ENCODE data around the gene C2CD5. TPM values are rescaled to one million over a fixed set of nuclear protein-coding genes. Genes with fewer than 3 reads are reported as not detected.

The C2CD5 gene
- polyA plus RNA-seq, 1 of the 3 experiments (the other 2 are of a cell fraction), result 9.2 TPM

DNA sequence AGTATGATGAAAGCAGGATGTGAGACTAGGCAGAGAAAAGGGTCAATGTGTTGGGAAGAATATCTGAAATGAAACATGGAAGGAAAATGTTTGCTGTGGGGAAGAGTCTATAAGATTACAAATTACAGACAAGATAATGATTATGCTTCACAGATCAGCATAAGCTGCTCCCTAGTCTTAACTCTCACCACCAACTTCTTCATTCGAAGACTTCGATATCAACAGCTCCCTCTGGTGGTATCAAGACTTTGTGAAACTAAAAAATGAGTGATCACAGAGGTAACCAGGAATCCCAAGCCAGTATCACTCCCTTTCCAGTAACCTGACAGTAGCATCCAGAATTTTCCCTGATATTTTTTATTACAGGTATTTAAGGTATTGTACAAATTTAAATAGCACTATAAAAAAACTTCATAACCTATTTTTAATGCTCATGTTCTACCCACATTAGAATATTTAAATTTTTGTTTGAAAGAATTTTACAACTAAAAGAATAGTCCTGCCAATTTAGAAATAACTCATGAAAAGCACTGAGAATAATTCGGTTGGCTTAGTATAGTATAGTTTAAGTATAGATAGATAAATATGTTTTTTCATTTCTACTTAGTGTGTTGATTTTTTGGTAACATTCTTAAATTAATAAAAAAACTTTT lies 84.4 kb downstream of the C2CD5 start:
- 27% methylated on average over 3 of the region's 3 CpGs for WGBS (ENCODE audit: low lambda C conversion rate)
- CTCF ChIA-PET, result interaction anchor here (1.1 to 3.6 kb wide), 24 partner anchors 9 to 384 kb away, joined by 3 to 26 read pairs (median 4); no protein-coding TSS in a partner anchor
- peak; percentile 14 for DNase-seq

GRCh38 chr12:22458298-22458937 lies 85.9 kb downstream of the C2CD5 start:
- Histone ChIP-seq H3K4me1 (ENCODE audit: control insufficient read depth in 1 of 2, insufficient read depth in 2 of 2, low read depth in 1 of 2, low read length in 1 of 2) (no peaks in the 10 kb centered on the region; a peak in 1 of 4 replicates), H3K79me2 (ENCODE audit: insufficient read depth) (no peaks in the 10 kb centered on the region), H3K4me3 (ENCODE audit: low read depth in 2 of 2, low read length in 1 of 2) (no peak overlapping the region), H3F3A (replicated peaks; ENCODE audit: insufficient read depth) (peaks cover 8% of the 10 kb centered on the region), H3K9me3 (no peaks in the 10 kb centered on the region), H3K4me2 (no peak overlapping the region), H2AFZ (ENCODE audit: low read depth) (no peak overlapping the region), H3K27ac (ENCODE audit: low read depth in 2 of 2, low read length in 1 of 2) (no peak overlapping the region), H3K36me3 (replicated peaks in 1 of 2; ENCODE audit: control insufficient read depth in 1 of 2, insufficient read depth in 2 of 2, low read length in 1 of 2) (peaks cover 12 to 16% of the 10 kb centered on the region in 2 experiments), H4K20me1 (ENCODE audit: insufficient read depth) (no peaks in the 10 kb centered on the region), H3K9me2 (no peaks in the 10 kb centered on the region), H3K27me3 (ENCODE audit: insufficient read depth) (no peaks in the 10 kb centered on the region), H3K9ac (no peak overlapping the region)
- no peak for DNase-seq
- ChIA-PET CTCF (interaction anchor here (1.0 to 3.6 kb wide), 14 partner anchors 8 to 377 kb away, joined by 3 to 26 read pairs (median 4); no protein-coding TSS in a partner anchor), POLR2A (no interaction called here)
- WGBS (ENCODE audit: low lambda C conversion rate), result 94% methylated on average over 6 of the region's 6 CpGs
- TF ChIP-seq RAD21 (IDR thresholded peaks at IDR 0.05; ENCODE audit: low read length) (no peak), TEAD4 (IDR thresholded peaks at IDR 0.05; ENCODE audit: borderline replicate concordance, insufficient read depth) (no peak), EP300 (IDR thresholded peaks at IDR 0.05; ENCODE audit: borderline replicate concordance in 1 of 2, low read depth in 1 of 2, low read length in 1 of 2) (no peak), MEF2A (IDR thresholded peaks at IDR 0.05; ENCODE audit: borderline replicate concordance, low read depth) (no peak), MXI1 (IDR thresholded peaks at IDR 0.05; ENCODE audit: low read depth, low read length) (no peak), REST (IDR thresholded peaks at IDR 0.05; ENCODE audit: low read depth, low read length) (no peak), GATA2 (CRISPR knock-in tag; IDR thresholded peaks at IDR 0.05) (no peak), JUND (IDR thresholded peaks at IDR 0.05) (no peak), EZH2phosphoT487 (IDR thresholded peaks at IDR 0.05; ENCODE audit: borderline replicate concordance, low read depth) (no peak), USF1 (IDR thresholded peaks at IDR 0.05; ENCODE audit: borderline replicate concordance, low read depth) (no peak), SIN3A (IDR thresholded peaks at IDR 0.05; ENCODE audit: borderline replicate concordance, low read depth, low read length) (no peak), FOSL2 (IDR thresholded peaks at IDR 0.05; ENCODE audit: borderline replicate concordance, low read depth) (no peak)
- TF ChIP-seq, protein P1, sequence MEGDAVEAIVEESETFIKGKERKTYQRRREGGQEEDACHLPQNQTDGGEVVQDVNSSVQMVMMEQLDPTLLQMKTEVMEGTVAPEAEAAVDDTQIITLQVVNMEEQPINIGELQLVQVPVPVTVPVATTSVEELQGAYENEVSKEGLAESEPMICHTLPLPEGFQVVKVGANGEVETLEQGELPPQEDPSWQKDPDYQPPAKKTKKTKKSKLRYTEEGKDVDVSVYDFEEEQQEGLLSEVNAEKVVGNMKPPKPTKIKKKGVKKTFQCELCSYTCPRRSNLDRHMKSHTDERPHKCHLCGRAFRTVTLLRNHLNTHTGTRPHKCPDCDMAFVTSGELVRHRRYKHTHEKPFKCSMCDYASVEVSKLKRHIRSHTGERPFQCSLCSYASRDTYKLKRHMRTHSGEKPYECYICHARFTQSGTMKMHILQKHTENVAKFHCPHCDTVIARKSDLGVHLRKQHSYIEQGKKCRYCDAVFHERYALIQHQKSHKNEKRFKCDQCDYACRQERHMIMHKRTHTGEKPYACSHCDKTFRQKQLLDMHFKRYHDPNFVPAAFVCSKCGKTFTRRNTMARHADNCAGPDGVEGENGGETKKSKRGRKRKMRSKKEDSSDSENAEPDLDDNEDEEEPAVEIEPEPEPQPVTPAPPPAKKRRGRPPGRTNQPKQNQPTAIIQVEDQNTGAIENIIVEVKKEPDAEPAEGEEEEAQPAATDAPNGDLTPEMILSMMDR (IDR thresholded peaks at IDR 0.05), result no peak

More for the DNA sequence above, 84.4 kb downstream of the C2CD5 start:
- Histone ChIP-seq H3K36me3 (replicated peaks in 1 of 2; ENCODE audit: control insufficient read depth in 1 of 2, insufficient read depth in 2 of 2, low read length in 1 of 2) (peaks cover 8 to 16% of the 10 kb centered on the region in 2 experiments), H2AFZ (ENCODE audit: low read depth) (no peak overlapping the region), H4K20me1 (ENCODE audit: insufficient read depth) (no peaks in the 10 kb centered on the region), H3K9me3 (no peaks in the 10 kb centered on the region), H3F3A (replicated peaks; ENCODE audit: insufficient read depth) (peaks cover 8% of the 10 kb centered on the region), H3K9ac (no peak overlapping the region), H3K4me1 (ENCODE audit: control insufficient read depth in 1 of 2, insufficient read depth in 2 of 2, low read depth in 1 of 2, low read length in 1 of 2) (no peaks in the 10 kb centered on the region; a peak in 1 of 4 replicates), H3K79me2 (ENCODE audit: insufficient read depth) (no peaks in the 10 kb centered on the region), H3K27me3 (ENCODE audit: insufficient read depth) (no peaks in the 10 kb centered on the region), H3K4me3 (ENCODE audit: low read depth in 2 of 2, low read length in 1 of 2) (no peak overlapping the region), H3K4me2 (no peak overlapping the region), H3K9me2 (no peaks in the 10 kb centered on the region), H3K27ac (ENCODE audit: low read depth in 2 of 2, low read length in 1 of 2) (no peak overlapping the region)
- TF ChIP-seq RAD21 (IDR thresholded peaks at IDR 0.05; ENCODE audit: low read length), result peak; percentile 38; the same call in 1 of the 2 replicates
- peak; percentile 41 for TF ChIP-seq SMC3 (IDR thresholded peaks at IDR 0.05; ENCODE audit: low read depth, low read length)
- TF ChIP-seq, protein P1 (IDR thresholded peaks at IDR 0.05), result peak; percentile 71
- TF ChIP-seq EP300 (IDR thresholded peaks at IDR 0.05; ENCODE audit: borderline replicate concordance in 1 of 2, low read depth in 1 of 2, low read length in 1 of 2), result no peak
- POLR2A ChIA-PET, result no interaction called here

Data from SK-N-SH (cell line).